SK-N-SH treated with all-trans-retinoic acid at 6 μM for 48 hours (cell line): Measurements from ENCODE around the gene PPARGC1A.
A peak's percentile ranks its signal among the peaks of the same experiment; 100 is the strongest.

Experiments
- ATAC-seq: fragments of 200-7000 bp; cut with Tn5 transposase; 3 replicates; pipeline ENCODE4 v1.9.1; 2020; ENCODE audit warnings: mild to moderate bottlenecking, moderate library complexity
- ARNTL ChIP-seq: fragments of 450-650 bp; formaldehyde crosslinking; IDR thresholded peaks from 2 replicates; pipeline ENCODE4 v1.5.0; 2020; ENCODE audit warnings: low read depth, mild to moderate bottlenecking, moderate library complexity, borderline replicate concordance
- BACH2 ChIP-seq: fragments of 250-450 bp; sonication (Bioruptor Pico); IDR thresholded peaks from 2 replicates; pipeline ENCODE4 v1.9.0; 2021; ENCODE audit warnings: mild to moderate bottlenecking, borderline replicate concordance
- CSRNP3 ChIP-seq: fragments of 250-450 bp; sonication (Bioruptor Pico); IDR thresholded peaks from 2 replicates; pipeline ENCODE4 v1.5.1; 2021; ENCODE audit warnings: mild to moderate bottlenecking, moderate library complexity
- ESRRG ChIP-seq: fragments of 250-450 bp; sonication (Bioruptor Pico); IDR thresholded peaks from 2 replicates; pipeline ENCODE4 v1.6.1; 2021; ENCODE audit warnings: mild to moderate bottlenecking
- GLIS3 ChIP-seq: fragments of 250-450 bp; sonication (Bioruptor Pico); IDR thresholded peaks from 2 replicates; pipeline ENCODE4 v1.5.0; 2020; ENCODE audit warnings: mild to moderate bottlenecking, moderate library complexity
- ISL1 ChIP-seq: fragments of 250-450 bp; sonication (Bioruptor Pico); IDR thresholded peaks from 2 replicates; pipeline ENCODE4 v2.1.2; 2022; ENCODE audit warnings: mild to moderate bottlenecking, moderate library complexity
- OSR1 ChIP-seq: fragments of 250-450 bp; sonication (Bioruptor Pico); IDR thresholded peaks from 2 replicates; pipeline ENCODE4 v1.8.0; 2022; ENCODE audit warnings: moderate library complexity, mild to moderate bottlenecking, inconsistent platforms
- PPARA ChIP-seq: fragments of 250-450 bp; sonication (Bioruptor Pico); IDR thresholded peaks from 2 replicates; pipeline ENCODE4 v1.5.0; 2020; ENCODE audit warnings: mild to moderate bottlenecking, borderline replicate concordance
- RARB ChIP-seq: fragments of 250-450 bp; sonication (Bioruptor Pico); IDR thresholded peaks from 2 replicates; pipeline ENCODE4 v1.8.0; 2021; ENCODE audit warnings: mild to moderate bottlenecking, moderate library complexity
- SNAI2 ChIP-seq: fragments of 250-450 bp; sonication (Bioruptor Pico); IDR thresholded peaks from 2 replicates; pipeline ENCODE4 v1.5.0; 2020; ENCODE audit warnings: mild to moderate bottlenecking, moderate library complexity
- TCF4 ChIP-seq: fragments of 250-450 bp; sonication (Bioruptor Pico); IDR thresholded peaks from 2 replicates; pipeline ENCODE4 v1.8.0; 2021; ENCODE audit warnings: mild to moderate bottlenecking, moderate library complexity, borderline replicate concordance
- TOX ChIP-seq: fragments of 250-450 bp; sonication (Bioruptor Pico); IDR thresholded peaks from 2 replicates; pipeline ENCODE4 v1.8.0; 2021; ENCODE audit warnings: mild to moderate bottlenecking, moderate library complexity, borderline replicate concordance
- ZC3H10 ChIP-seq: fragments of 250-450 bp; sonication (Bioruptor Pico); IDR thresholded peaks from 2 replicates; pipeline ENCODE4 v1.5.1; 2021; ENCODE audit warnings: mild to moderate bottlenecking, moderate library complexity
- ZFP3 ChIP-seq: fragments of 250-450 bp; sonication (Bioruptor Pico); IDR thresholded peaks from 2 replicates; pipeline ENCODE4 v1.5.0; 2020; ENCODE audit warnings: mild to moderate bottlenecking, moderate library complexity
- ZFP30 ChIP-seq: fragments of 450-650 bp; formaldehyde crosslinking; IDR thresholded peaks from 2 replicates; pipeline ENCODE4 v1.5.0; 2022; ENCODE audit warnings: mild to moderate bottlenecking, moderate library complexity
- ZNF565 ChIP-seq: fragments of 450-650 bp; formaldehyde crosslinking; conservative IDR thresholded peaks from 2 replicates; pipeline ENCODE4 v1.5.0; 2020; ENCODE audit warnings: low read depth, mild to moderate bottlenecking, moderate library complexity
- ZNF70 ChIP-seq: fragments of 450-650 bp; formaldehyde crosslinking; IDR thresholded peaks from 2 replicates; pipeline ENCODE4 v1.5.0; 2020; ENCODE audit warnings: mild to moderate bottlenecking, moderate library complexity
- ZNF8 ChIP-seq: fragments of 450-650 bp; formaldehyde crosslinking; IDR thresholded peaks from 2 replicates; pipeline ENCODE4 v1.5.0; 2020; ENCODE audit warnings: mild to moderate bottlenecking, moderate library complexity
- TF ChIP-seq, protein P1 (sequence below): fragments of 250-450 bp; sonication (Bioruptor Pico); IDR thresholded peaks from 2 replicates; pipeline ENCODE4 v1.5.1; 2020; ENCODE audit warnings: low read depth, mild to moderate bottlenecking, moderate library complexity
- TF ChIP-seq, protein P2 (sequence below): fragments of 250-450 bp; sonication (Bioruptor Pico); IDR thresholded peaks from 2 replicates; pipeline ENCODE4 v1.8.0; 2020; ENCODE audit warnings: mild to moderate bottlenecking, moderate library complexity, borderline replicate concordance
- TF ChIP-seq, protein P3 (sequence below): fragments of 250-450 bp; sonication (Bioruptor Pico); IDR thresholded peaks from 2 replicates; pipeline ENCODE4 v1.5.0; 2020; ENCODE audit warnings: mild to moderate bottlenecking, moderate library complexity

Gene PPARGC1A, protein sequence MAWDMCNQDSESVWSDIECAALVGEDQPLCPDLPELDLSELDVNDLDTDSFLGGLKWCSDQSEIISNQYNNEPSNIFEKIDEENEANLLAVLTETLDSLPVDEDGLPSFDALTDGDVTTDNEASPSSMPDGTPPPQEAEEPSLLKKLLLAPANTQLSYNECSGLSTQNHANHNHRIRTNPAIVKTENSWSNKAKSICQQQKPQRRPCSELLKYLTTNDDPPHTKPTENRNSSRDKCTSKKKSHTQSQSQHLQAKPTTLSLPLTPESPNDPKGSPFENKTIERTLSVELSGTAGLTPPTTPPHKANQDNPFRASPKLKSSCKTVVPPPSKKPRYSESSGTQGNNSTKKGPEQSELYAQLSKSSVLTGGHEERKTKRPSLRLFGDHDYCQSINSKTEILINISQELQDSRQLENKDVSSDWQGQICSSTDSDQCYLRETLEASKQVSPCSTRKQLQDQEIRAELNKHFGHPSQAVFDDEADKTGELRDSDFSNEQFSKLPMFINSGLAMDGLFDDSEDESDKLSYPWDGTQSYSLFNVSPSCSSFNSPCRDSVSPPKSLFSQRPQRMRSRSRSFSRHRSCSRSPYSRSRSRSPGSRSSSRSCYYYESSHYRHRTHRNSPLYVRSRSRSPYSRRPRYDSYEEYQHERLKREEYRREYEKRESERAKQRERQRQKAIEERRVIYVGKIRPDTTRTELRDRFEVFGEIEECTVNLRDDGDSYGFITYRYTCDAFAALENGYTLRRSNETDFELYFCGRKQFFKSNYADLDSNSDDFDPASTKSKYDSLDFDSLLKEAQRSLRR

DNA sequence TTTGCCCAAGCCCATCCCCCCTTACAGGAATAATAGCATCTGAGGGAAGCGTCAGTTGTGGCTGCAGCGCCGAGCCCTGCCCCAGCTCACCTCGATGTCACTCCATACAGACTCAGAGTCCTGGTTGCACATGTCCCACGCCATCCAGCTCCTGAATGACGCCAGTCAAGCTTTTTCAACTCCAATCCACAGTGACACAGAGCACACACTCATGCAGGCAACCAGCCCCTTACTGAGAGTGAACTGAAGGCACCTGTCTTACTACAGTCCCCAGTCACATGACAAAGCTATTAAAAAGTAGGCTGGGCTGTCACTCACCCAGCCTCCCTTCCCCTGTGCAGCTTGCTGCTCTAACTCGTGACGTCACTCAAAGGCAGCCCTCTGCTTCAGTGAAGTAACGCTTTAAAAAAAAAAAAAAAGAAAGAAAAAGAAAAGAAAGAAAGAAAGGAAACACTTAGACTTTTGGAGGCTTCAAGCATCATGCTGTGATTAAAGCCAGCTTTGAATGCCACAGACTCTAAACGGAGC, at the start of gene PPARGC1A:
Gene PPARGC1A (minus strand): TSS at position 234 of the 528 bp plus-strand sequence. CDS start 90 bp downstream, at position 144.
- peak; percentile 19; the same call in 2 of the 3 replicates for ATAC-seq
- TF ChIP-seq ESRRG (no peak), ZNF70 (no peak), ARNTL (CRISPR knock-in tag) (no peak), PPARA (CRISPR knock-in tag) (no peak), ZC3H10 (CRISPR knock-in tag) (no peak), ZNF8 (no peak), ZFP3 (CRISPR knock-in tag) (no peak), SNAI2 (no peak), ZFP30 (CRISPR knock-in tag) (no peak), ISL1 (CRISPR knock-in tag) (no peak), CSRNP3 (CRISPR knock-in tag) (no peak), TOX (CRISPR knock-in tag) (no peak), BACH2 (CRISPR knock-in tag) (no peak), RARB (CRISPR knock-in tag) (no peak), GLIS3 (CRISPR knock-in tag) (no peak), OSR1 (CRISPR knock-in tag) (no peak)
- TF ChIP-seq, protein P1, sequence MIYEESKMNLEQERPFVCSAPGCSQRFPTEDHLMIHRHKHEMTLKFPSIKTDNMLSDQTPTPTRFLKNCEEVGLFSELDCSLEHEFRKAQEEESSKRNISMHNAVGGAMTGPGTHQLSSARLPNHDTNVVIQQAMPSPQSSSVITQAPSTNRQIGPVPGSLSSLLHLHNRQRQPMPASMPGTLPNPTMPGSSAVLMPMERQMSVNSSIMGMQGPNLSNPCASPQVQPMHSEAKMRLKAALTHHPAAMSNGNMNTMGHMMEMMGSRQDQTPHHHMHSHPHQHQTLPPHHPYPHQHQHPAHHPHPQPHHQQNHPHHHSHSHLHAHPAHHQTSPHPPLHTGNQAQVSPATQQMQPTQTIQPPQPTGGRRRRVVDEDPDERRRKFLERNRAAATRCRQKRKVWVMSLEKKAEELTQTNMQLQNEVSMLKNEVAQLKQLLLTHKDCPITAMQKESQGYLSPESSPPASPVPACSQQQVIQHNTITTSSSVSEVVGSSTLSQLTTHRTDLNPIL (CRISPR knock-in tag): no peak
- TF ChIP-seq, all 23 proteins: peak for 0

- TF ChIP-seq CSRNP3 (CRISPR knock-in tag) (no peak), PPARA (CRISPR knock-in tag) (no peak), GLIS3 (CRISPR knock-in tag) (no peak), OSR1 (CRISPR knock-in tag) (no peak), SNAI2 (no peak), RARB (CRISPR knock-in tag) (no peak), ESRRG (no peak), ZNF70 (no peak), TOX (CRISPR knock-in tag) (no peak), BACH2 (CRISPR knock-in tag) (no peak), TCF4 (CRISPR knock-in tag) (no peak), ZNF565 (no peak)
- TF ChIP-seq, protein P2, sequence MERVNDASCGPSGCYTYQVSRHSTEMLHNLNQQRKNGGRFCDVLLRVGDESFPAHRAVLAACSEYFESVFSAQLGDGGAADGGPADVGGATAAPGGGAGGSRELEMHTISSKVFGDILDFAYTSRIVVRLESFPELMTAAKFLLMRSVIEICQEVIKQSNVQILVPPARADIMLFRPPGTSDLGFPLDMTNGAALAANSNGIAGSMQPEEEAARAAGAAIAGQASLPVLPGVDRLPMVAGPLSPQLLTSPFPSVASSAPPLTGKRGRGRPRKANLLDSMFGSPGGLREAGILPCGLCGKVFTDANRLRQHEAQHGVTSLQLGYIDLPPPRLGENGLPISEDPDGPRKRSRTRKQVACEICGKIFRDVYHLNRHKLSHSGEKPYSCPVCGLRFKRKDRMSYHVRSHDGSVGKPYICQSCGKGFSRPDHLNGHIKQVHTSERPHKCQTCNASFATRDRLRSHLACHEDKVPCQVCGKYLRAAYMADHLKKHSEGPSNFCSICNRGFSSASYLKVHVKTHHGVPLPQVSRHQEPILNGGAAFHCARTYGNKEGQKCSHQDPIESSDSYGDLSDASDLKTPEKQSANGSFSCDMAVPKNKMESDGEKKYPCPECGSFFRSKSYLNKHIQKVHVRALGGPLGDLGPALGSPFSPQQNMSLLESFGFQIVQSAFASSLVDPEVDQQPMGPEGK (CRISPR knock-in tag): no peak
- TF ChIP-seq, protein P3, sequence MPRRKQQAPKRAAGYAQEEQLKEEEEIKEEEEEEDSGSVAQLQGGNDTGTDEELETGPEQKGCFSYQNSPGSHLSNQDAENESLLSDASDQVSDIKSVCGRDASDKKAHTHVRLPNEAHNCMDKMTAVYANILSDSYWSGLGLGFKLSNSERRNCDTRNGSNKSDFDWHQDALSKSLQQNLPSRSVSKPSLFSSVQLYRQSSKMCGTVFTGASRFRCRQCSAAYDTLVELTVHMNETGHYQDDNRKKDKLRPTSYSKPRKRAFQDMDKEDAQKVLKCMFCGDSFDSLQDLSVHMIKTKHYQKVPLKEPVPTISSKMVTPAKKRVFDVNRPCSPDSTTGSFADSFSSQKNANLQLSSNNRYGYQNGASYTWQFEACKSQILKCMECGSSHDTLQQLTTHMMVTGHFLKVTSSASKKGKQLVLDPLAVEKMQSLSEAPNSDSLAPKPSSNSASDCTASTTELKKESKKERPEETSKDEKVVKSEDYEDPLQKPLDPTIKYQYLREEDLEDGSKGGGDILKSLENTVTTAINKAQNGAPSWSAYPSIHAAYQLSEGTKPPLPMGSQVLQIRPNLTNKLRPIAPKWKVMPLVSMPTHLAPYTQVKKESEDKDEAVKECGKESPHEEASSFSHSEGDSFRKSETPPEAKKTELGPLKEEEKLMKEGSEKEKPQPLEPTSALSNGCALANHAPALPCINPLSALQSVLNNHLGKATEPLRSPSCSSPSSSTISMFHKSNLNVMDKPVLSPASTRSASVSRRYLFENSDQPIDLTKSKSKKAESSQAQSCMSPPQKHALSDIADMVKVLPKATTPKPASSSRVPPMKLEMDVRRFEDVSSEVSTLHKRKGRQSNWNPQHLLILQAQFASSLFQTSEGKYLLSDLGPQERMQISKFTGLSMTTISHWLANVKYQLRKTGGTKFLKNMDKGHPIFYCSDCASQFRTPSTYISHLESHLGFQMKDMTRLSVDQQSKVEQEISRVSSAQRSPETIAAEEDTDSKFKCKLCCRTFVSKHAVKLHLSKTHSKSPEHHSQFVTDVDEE (CRISPR knock-in tag): no peak
- no peak for ATAC-seq
Observed at GRCh38 chr4:23938796-23939195, 48.9 kb upstream of the PPARGC1A start.
